Lower leg skin (tissue), 3 donors: Measurements from ENCODE around the gene VAV3.

ENCODE experiments used
- POLR2A ChIP-seq, 2 donors: fragments of 450-650 bp; IDR thresholded peaks; one replicate each; pipeline ENCODE4 v1.6.1; 2016 to 2017; ENCODE audit warnings: antibody characterized with exemption in 2 of 2, mild to moderate bottlenecking in 1 of 2, moderate library complexity in 1 of 2
- TF ChIP-seq, protein P1 (sequence below), 3 donors: fragments of 450-650 bp; IDR thresholded peaks; one replicate each; pipeline ENCODE4 v1.5.1; 2016; ENCODE audit warnings: antibody characterized with exemption in 3 of 3, mild to moderate bottlenecking in 3 of 3, moderate library complexity in 2 of 3

DNA sequence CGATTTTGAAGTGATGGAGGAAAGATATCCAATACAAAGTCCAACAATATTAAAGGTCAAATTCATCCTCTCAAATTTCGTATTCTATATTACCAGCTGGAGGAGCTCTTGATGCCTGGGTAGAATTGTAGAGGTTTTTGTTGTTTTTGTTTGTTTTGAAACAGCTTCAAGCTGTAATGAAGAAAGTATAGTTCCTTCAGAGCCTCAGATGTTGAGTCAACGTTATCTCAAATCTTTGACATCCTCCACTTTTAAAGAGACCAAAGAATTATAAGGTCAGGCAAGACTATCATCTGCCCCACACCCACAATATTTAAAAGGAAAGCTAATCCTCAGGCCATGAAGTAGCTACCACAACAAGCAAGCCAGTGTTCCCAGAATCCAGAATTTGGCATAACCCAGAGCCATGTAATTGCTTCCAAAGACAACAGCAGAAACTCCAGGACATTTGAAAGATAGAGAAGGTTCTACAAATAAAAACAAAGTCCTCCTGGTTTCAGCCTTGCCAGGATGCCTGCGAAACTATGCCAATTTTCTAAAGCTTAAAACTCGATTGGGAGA is 24.9 kb downstream of the VAV3 start:
- TF ChIP-seq, protein P1, sequence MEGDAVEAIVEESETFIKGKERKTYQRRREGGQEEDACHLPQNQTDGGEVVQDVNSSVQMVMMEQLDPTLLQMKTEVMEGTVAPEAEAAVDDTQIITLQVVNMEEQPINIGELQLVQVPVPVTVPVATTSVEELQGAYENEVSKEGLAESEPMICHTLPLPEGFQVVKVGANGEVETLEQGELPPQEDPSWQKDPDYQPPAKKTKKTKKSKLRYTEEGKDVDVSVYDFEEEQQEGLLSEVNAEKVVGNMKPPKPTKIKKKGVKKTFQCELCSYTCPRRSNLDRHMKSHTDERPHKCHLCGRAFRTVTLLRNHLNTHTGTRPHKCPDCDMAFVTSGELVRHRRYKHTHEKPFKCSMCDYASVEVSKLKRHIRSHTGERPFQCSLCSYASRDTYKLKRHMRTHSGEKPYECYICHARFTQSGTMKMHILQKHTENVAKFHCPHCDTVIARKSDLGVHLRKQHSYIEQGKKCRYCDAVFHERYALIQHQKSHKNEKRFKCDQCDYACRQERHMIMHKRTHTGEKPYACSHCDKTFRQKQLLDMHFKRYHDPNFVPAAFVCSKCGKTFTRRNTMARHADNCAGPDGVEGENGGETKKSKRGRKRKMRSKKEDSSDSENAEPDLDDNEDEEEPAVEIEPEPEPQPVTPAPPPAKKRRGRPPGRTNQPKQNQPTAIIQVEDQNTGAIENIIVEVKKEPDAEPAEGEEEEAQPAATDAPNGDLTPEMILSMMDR (IDR thresholded peaks at IDR 0.05) = no peak
- no peak for TF ChIP-seq POLR2A (IDR thresholded peaks at IDR 0.05)
